GM19395 (cell line): ENCODE data around the gene SASH1.
A peak's percentile ranks its signal among the peaks of the same experiment; 100 is the strongest.

ENCODE experiments used
- ATAC-seq: cut with Tn5 transposase; IDR thresholded peaks from one replicate; pipeline ENCODE4 v1.9.1; 2021; ENCODE audit warnings: mild to moderate bottlenecking, moderate library complexity; ENCODE audit not compliant: unreplicated experiment

Gene SASH1

DNA sequence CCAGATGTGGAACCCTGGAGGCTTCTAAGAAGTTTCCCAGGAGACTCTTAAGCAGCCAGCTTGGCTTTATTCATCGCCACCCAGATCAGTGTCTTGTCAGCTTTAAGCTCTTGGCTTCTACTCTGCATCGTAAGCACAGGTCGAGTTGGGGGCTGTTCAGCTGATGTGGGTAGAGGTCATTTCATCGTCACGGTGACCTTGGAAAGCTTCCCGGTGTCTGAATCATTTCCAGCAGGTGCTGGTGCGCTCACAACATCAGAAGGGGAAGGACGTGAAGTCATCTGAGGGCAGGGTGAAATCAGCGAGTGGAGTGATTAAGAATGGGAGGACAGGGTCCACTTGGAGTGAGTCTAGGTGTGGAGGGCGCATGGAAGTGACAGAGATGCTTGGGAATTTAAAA, 112.6 kb downstream of the SASH1 start:
- no peak for ATAC-seq

DNA sequence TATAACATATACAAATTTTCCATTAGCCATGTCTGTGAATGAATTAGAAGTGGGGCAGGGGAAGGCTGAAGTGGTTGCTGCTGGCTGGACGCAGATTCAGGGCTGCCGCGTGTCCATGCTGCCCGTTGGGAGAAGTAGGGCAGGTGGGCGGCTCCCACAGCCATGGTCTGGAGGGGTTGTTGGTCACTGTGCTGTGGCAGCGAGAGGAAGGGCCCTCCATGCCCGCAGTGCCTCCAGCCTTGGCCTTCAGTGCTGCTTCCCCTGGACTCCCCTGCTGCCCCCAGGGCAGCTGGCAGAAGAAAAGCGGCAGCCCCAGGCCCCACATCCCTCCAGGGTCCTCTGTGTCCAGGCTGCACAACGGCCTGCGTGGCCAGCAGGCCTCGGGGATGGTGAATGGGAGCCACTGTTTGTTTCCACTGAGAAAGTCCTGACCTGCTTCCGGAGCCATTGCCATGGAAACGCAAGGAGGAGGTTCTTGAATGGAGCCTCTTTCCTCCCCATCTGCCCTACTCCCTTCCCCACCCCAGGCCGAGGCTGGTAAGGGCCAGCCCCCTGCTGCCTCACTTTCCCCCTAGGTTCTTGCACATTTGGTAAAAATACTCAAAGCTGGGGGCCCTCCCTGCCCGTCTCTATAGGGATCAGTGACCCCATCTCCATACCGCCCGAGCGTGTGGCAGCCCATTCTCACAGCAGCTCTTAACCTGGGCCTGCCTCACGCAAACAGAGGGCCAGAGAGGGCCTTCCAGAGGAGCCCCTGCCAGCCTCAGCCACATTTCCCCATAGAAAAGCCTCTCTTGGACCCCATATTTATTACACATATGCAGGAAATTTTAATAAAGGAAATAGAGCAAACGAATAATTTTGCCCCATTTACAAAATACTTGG, 113.3 kb downstream of the SASH1 start:
- ATAC-seq, result no peak

DNA sequence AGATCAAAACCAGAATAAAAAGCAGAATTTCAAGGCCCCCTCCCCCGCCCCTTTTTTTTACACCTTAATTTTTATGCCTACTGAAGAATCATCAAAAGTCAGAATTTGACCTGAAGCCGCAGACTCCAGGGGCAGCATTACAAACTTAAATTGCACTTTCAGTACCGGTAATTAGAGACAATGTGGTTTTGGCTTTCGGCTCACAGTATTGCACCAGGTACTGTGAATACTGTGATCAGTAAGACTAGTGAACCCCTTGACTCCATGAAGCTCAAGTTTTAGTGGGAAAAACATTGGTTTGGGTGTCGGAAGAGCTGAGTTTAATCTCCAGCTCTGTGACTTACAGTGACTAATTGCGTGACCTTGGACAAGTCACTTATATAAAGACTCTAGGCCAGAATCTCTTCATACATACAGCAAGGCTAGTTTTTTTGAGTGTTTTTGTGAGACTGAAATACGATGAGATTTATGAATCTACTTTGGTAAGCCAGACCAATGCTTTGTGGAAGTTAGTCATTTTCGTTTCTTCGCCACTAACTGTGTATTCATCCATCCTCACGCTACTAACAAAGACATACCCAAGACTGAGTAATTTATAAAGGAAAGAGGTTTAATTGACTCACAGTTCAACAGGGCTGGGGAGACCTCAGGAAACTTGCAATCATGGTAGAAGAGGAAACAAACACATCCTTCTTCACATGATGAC, 114.7 kb downstream of the SASH1 start:
- no peak for ATAC-seq

DNA sequence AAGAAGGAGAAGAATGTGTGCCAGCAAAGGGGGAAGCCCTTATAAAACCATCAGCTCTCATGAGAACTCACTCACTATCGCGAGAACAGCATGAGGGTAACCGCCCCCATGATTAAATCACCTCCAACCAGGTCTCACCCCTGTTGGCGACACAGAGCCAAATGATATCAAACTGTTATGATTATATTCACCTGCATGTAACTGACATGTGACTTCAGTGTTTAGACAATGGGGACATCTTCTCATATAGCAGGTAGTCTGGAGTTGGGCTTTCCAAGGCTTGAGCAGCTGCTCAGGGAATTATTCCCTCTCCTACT, 115.2 kb downstream of the SASH1 start:
- no peak for ATAC-seq

DNA sequence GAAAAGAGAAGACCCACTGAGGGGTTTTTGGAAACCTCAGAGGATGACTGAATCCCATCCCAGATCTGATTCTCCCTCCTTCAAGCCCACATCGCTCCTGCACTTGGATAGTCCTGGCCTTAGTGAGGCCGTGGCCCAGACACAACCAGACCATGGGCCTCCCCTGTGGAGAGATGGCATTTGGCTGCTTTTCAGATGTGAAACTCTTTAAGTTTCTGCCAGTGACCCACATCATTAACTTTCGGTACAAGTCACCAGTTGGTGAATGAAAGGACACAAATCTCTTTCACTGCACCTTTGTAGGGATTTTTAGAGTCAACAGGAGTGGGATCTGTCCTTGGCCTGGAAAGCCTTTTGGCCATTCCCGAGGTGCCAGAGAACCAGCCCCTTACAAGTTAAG, 116.6 kb downstream of the SASH1 start:
- no peak for ATAC-seq

DNA sequence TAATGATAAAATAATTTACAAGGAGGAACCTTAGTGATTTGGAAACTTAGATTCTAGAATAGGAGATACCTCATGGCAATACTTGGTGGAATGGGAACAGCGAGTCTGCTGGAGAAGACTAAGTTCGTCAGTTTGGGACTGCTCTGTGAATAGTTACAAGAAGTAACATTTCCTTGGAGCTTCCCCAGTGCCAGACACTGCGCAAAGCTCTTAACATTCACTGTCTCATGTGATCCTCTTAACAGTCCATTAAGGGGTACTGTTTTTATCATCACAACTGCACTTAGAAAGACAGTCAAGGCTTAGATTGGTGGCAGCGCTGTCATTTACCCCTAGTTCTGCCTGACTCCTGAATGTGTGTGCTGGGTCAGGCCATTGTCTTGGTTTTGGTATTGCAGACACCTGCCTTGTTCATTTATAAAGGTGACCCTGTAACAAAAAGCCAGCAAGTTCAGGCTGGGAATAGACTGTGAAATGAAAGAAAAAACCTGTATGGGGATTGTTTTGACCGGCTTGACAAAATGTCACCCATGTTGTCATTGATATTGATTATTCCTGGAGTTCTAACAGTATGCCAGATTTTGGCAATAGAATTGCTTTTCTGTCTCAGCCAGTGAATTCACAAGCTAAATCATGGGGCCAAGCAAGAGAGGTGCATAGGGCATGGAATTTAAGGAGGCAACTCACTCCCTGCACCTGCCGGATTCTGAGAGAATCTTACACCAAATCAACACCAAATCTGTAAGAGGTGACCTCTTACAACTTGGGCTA, 118.4 kb downstream of the SASH1 start:
- ATAC-seq, result no peak

DNA sequence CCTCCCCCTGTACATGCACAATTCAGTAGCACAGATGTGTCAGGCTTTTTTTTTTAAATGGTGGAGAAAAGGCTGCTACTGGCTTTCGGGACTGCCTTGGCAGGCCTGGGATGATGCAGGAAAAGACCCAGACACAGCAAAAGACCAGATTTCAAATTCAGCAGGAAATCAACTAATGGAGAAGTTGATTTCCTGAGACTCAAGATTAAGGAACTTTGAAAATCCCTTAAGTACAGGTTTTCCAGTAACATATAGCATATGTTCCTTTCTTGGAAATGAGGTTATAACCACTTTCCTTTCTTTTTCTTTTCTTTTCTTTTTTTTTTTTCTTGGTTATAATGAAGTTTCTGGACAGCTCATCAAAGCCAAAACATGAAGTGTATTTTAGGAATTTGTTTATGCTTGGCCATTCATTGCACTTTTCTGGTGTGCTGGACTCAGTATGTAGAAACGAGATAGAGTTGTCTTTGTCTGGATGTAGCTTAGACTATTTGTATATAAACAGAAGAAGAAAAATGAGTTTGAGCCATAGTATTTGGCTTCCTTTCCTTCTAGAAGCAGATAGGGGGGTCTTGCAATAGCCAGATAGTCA, 119.4 kb downstream of the SASH1 start:
- no peak for ATAC-seq

DNA sequence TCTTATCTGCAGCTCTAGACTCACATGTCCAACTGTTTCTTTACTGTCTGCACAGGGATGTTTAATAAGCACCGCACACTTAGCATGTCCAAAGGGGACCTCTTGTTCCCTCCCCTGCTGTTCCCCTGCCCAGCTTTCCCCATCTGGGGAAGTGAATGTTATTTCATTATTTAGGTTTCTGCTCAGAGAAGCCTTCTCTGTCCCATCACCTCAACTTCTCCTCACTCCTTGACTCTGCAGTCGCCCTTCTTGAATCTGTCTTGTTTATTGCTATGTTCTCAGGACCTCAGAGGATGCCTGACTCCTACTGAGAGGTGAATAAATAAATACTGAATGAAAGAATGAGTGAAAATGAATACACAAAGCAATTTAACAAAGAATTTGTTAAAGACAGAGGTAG, 121.0 kb downstream of the SASH1 start:
- no peak for ATAC-seq

DNA sequence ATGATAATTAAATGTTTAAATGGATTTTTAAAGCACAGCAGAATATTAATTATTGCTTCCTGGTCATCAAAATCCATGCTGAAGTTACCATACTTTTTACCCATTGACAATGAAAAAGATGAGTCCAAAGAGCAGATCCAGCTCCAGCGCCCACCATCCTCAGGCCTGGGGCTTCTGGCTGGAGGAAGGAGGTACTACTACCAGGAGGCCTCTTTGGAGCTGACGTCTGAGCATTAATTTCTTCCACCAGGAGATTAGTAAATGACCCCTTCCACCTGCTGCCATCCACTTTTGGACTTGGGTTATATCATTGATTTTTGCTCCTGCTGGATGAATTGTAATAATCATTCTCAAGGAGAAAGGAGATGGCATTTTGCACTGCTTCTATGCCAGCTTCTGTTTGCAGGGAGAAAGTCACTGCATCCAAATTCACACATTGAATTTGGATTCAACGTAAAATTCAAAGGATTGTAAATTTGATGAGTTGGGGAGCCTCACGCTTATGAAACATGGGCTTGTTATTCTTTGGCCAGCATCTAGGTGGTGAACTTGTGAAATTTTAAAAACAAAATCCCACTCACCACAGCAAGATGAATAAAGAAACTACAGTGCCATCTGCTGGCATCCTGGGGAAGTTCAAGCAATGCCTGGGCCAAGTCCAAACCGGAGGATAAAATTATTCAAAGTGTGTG, 121.8 kb downstream of the SASH1 start:
- peak; percentile 86 for ATAC-seq

DNA sequence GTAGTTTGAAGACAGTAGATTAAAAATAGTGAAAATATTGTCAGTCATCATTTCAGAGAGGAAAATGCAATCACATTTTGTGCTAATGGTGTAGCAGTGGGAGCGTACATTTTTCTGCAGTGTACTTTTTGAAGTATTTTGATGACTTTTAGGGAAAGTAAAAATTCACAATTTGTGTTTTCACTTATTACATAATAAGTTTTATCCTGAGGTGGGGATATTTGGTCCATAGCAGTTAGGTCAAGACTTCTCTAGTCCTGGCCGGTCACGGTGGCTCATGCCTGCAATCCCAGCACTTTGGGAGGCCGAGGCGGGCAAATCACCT, 122.3 kb downstream of the SASH1 start:
- ATAC-seq, result no peak

DNA sequence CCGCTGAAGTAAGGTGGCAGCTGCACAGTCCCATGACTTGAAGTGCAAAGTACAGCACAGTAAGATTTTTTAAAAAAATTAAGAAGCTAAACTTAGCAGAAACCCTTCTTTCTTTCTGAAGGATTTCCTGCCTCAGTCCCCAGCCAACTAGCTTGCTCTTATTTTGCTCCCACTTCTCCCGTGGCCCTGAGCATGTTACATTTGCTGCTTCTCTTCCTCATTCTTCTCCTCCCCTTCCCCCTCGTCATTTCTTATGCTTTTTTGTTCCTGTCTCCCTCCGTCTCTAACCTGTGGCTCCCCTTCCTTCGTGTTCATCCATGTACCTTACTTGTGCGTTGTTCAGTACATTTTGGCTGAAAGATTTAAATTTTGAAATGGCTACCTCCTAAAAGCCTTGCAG, 123.0 kb downstream of the SASH1 start:
- no peak for ATAC-seq

DNA sequence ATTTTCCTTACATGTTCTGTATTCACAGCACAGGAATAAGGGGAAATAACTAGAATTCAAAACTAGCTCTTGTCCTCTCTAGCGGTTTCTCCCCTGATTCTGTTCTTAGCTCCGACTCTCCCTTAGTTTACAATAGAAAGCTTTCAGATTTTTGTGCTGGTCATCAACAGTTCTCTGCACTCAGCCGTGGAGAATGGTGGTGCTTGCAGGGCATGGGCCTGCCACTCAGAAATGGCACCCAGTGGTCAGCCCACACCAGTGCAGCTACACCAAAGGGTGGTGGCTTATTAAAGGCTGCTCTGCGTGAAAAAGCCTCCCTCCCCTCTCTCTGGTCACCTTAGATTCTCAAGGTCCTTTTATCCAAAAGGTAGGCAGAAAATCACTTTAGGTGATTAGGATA, 123.5 kb downstream of the SASH1 start:
- ATAC-seq, result no peak

DNA sequence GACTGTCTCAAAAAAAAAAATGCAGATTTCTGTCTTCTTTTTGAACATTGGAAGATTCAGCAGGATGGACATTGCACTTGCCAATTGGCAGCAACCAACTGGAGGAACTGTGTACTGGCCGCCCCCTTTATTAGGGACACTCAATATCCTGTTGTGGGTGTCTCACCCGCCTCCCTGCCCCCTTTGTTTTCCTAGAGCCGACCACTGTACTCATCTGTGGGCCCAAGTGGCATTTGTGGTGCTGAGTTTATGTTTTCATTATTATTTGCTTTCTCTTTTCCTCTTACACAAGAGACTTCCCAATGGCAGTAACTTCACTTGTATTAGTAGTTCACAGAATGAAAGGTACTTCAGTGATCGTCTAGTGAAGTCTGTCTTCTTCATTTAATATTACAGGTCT, 125.3 kb downstream of the SASH1 start:
- no peak for ATAC-seq

DNA sequence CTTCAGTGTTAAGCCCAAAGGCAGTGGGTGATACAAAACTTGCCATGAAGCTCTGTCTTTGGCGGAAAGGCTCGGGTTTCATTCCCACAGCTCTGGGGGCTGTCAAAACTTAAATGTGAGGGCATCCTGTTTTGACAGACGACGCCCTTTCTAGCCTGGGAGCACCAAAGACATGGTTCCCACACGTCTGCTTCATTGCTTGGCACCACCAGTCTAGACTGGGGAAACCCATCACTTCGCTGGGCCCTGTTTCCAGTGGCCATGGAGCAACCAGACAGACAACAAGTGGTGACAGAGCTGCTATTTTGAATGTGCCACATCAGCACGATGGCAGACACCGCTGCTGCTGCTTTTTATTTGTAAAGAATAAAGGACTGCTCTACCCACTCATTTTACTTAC, 127.5 kb downstream of the SASH1 start:
- ATAC-seq, result no peak

DNA sequence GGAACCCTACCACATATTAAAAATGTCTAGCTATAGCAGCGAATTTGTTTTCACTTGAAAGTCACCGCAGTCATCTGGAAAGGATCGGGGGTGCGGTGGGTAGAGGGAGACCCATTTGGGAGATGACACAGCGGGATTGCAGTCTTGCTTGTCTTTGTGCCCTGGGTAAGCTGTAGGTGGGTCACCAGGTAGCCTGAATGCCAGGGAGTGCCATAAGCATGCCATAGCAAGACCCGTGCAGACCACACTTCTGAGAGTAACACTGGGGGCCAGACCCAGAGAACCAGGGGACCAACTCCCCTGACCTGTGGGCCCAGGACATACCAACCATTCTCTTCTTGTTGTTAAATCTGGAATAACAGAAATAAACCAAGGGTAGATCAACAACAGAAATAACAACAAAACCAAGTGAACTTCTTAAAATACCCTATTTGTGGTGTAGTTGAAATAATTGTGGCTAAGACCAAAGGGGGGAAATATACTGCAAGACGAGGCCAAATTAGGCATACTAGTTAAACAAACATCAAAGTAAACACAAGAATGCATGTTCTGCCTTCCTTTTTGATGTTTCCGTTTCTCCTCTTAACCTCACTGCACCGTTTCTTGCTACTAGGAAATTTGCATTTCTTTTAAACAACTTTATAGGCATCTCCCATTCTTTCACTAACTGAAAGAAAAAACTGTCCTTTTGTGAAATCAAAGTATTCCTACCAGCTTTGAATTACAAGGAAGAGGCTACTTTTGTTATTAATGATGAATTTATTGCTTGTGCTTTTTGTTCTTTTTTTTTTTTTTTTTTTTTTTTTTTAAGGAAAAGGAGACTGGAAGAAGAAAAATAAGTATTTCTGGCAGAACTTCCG, 128.2 kb downstream of the SASH1 start:
- ATAC-seq, result no peak

DNA sequence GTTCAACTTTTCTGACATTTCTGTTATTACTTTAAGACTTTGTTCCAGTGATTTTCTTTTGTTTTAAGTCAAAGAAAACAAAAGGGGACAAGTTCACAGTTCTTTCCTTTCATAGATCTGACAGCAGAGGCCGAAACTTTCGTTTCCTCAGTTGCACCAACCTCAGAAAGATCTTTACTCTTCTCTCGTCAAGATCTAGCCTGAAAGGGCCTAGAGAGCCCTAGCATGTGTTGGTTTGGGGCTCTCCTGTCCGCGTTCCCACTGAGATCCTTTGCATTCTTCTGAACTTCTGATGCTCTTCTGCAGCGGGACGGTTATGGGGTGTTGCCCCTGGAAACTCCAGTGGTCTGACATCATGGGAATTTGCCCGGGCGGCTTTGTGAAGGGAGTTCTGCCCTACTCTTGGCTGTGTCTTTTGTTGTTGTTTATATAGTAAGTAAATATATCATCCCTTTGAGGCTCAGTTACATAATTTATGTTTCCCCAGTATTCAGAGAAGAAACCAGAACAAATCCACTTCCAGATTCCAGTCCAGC, 129.1 kb downstream of the SASH1 start:
- ATAC-seq, result no peak

DNA sequence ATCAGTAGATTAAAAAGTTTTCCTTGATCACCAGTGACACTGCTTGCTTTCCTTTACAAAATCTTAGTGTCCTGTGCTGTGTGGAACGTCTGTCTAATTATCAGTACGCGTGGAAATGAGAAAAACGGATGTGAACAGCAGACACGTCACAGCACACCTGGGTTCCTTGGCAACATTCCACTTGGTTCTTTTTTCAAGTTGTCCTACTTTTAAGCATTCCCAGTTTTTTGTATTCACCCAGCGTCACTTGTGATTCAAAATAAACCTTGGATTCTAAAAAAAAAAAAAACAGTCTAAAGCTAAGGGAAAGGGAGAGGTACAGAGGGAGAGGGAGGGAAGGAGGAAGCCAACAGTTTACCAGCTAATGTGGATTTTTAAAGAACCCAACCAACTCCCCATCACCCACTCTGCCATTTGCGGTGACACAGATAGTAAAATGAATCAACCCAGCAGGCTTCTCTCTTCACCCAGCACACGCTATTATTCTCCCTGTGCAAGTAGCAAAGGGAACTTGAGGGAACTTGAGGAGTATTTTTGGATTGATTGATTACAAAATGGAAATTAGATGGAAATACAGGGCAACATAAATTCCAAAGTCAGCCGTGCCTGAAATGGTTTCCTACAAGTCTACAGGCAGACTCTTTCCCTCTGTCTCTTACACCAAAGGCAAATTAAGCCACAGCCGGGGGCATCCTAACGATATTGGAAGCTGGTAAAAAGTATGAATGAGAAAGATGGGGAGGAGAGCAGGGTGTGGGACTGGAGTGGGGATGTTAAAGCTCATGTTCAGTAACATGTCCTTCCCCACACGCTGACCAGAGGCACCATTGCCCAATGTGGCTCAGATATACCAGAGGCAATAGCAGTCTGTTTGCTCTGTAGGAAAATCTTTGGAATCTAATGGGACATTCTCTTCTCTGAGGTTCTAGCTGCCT, 129.8 kb downstream of the SASH1 start:
- no peak for ATAC-seq

DNA sequence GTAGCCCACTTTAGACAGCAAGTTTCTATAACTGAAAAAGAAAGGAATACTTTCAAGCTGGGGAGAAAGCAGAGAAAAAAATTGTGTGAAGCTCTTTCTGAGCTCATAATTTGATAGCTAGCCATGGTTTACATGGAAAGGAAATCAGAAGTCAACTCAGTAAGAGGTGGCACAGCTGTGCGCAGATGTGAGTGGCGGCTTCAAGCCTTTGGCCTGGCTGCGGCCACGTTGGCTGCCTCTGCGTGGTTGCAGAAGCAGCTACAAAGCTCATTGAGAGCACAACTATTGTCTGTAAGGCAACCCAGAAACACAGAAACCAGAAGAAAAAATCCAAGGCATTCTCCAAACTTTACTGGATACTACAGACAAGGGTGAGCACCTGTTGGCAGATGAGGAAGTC, 136.9 kb downstream of the SASH1 start:
- ATAC-seq, result no peak

DNA sequence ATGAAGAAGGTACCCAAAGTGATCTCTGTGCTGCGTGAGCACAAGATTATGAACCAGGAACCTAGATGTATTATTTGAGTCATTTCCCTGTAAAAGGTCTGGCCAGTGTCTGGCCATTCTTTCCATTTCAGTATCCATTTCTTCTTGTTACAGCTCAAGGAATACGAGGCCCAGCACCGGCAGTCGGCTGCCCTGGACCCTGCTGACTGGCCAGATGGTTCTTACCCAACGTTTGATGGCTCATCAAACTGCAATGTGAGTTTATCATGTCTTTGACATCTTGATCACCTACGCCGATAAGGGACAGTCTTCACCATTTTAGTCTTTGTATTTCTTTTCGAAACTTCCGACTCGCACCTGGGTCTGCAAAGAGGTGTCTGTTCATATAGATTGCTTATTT, 144.8 kb downstream of the SASH1 start:
- no peak for ATAC-seq
